ENCODE measurements around the gene OPRM1. TPM values are rescaled to one million over a fixed set of nuclear protein-coding genes. Genes with fewer than 3 reads are reported as not detected.
A peak's percentile ranks its signal among the peaks of the same experiment; 100 is the strongest.

OPRM1 gene
- total and polyA plus RNA-seq, 2 donors from 2014 or later, result not detected

GRCh38 chr6:154241581-154241980 is 202.5 kb downstream of the OPRM1 start:
- H3K4me1 ChIP-seq (ENCODE audit: control insufficient read depth in 2 of 3, insufficient read depth in 2 of 3, low read depth in 1 of 3, low read length in 3 of 3), result peaks cover 0 to 9% (median 0%) of the 10 kb centered on the region in 3 donors
- no peak overlapping the region for H3K27ac ChIP-seq (ENCODE audit: low read depth in 2 of 2, low read length in 2 of 2)
- DNase-seq (no peak), FAIRE-seq (no peak)
- TF ChIP-seq CTCF (IDR thresholded peaks at IDR 0.05; ENCODE audit: borderline replicate concordance, extremely low read depth, insufficient read depth), result no peak
- H3K27me3 ChIP-seq (ENCODE audit: control insufficient read depth, insufficient read depth, low read length), result no peaks in the 10 kb centered on the region
- H3K36me3 ChIP-seq (ENCODE audit: control insufficient read depth in 2 of 3, insufficient read depth in 3 of 3, low read length in 3 of 3), result no peaks in the 10 kb centered on the region
- no peak overlapping the region for H3K4me3 ChIP-seq (ENCODE audit: low read length in 3 of 3)
- no peak overlapping the region for H3K9ac ChIP-seq (ENCODE audit: low read length in 3 of 3)
- no peaks in the 10 kb centered on the region for H3K9me3 ChIP-seq (ENCODE audit: control insufficient read depth in 2 of 3, insufficient read depth in 1 of 3, low read length in 3 of 3)
- intact Hi-C loops (cut with DNase I), result no loop called here

GRCh38 chr6:154242617-154243357 is 203.7 kb downstream of the OPRM1 start:
- DNase-seq, result no peak
- Histone ChIP-seq H3K27me3 (ENCODE audit: control insufficient read depth, insufficient read depth, low read length) (no peaks in the 10 kb centered on the region), H3K9me3 (ENCODE audit: control insufficient read depth in 2 of 3, insufficient read depth in 1 of 3, low read length in 3 of 3) (no peaks in the 10 kb centered on the region), H3K36me3 (ENCODE audit: control insufficient read depth in 2 of 3, insufficient read depth in 3 of 3, low read length in 3 of 3) (no peaks in the 10 kb centered on the region), H3K9ac (ENCODE audit: low read length in 3 of 3) (no peak overlapping the region), H3K4me1 (ENCODE audit: control insufficient read depth in 2 of 3, insufficient read depth in 2 of 3, low read depth in 1 of 3, low read length in 3 of 3) (peaks cover 0 to 9% (median 0%) of the 10 kb centered on the region in 3 donors), H3K27ac (ENCODE audit: low read depth in 2 of 2, low read length in 2 of 2) (no peak overlapping the region), H3K4me3 (ENCODE audit: low read length in 3 of 3) (no peak overlapping the region)
- no peak for TF ChIP-seq CTCF (IDR thresholded peaks at IDR 0.05; ENCODE audit: borderline replicate concordance, extremely low read depth, insufficient read depth)
- FAIRE-seq, result no peak
- intact Hi-C loops (cut with DNase I), result no loop called here

GRCh38 chr6:154243793-154244750 is 205.0 kb downstream of the OPRM1 start:
- peak in 2 of 5 donors; percentile 38 to 50 for DNase-seq
- no peaks in the 10 kb centered on the region for H3K9me3 ChIP-seq (ENCODE audit: control insufficient read depth in 2 of 3, insufficient read depth in 1 of 3, low read length in 3 of 3)
- H3K36me3 ChIP-seq (ENCODE audit: control insufficient read depth in 2 of 3, insufficient read depth in 3 of 3, low read length in 3 of 3), result no peaks in the 10 kb centered on the region
- no peak overlapping the region for H3K27ac ChIP-seq (ENCODE audit: low read depth in 2 of 2, low read length in 2 of 2)
- intact Hi-C loops (cut with DNase I), result no loop called here
- no peak overlapping the region for H3K9ac ChIP-seq (ENCODE audit: low read length in 3 of 3)
- FAIRE-seq, result no peak
- no peaks in the 10 kb centered on the region for H3K27me3 ChIP-seq (ENCODE audit: control insufficient read depth, insufficient read depth, low read length)
- no peak overlapping the region for H3K4me3 ChIP-seq (ENCODE audit: low read length in 3 of 3)
- H3K4me1 ChIP-seq (ENCODE audit: control insufficient read depth in 2 of 3, insufficient read depth in 2 of 3, low read depth in 1 of 3, low read length in 3 of 3), result peaks cover 0 to 9% (median 0%) of the 10 kb centered on the region in 3 donors
- no peak for TF ChIP-seq CTCF (IDR thresholded peaks at IDR 0.05; ENCODE audit: borderline replicate concordance, extremely low read depth, insufficient read depth)
